CD14-positive monocyte (primary cell): ENCODE results near the gene CDC37. TPM values are rescaled to one million over a fixed set of nuclear protein-coding genes. Genes with fewer than 3 reads are reported as not detected.

Source experiments
- DNase-seq, 3 donors: peaks; one replicate each; pipeline ENCODE4 v3.0.0-alpha.2; 2011 to 2022
- H2AFZ ChIP-seq: 2 replicates; pipeline ENCODE4 v1.6.0; 2012; ENCODE audit warnings: mild to moderate bottlenecking, low read depth, low read length, inconsistent platforms; ENCODE audit not compliant: insufficient read depth, poor library complexity, severe bottlenecking
- H3K27ac ChIP-seq, 2 donors: 1 replicate in 1 of 2; 2 replicates in 1 of 2; pipeline ENCODE4 v1.5.1; 2012 to 2013; ENCODE audit warnings: low read length in 2 of 2, control low read depth in 1 of 2, inconsistent platforms in 1 of 2, low read depth in 1 of 2, mild to moderate bottlenecking in 1 of 2
- H3K27me3 ChIP-seq, 2 donors: one replicate each; pipeline versions ENCODE4 v1.6.0 to v1.6.1; 2011 to 2013; ENCODE audit warnings: low read length in 2 of 2; ENCODE audit not compliant: control insufficient read depth in 2 of 2, insufficient read depth in 2 of 2
- H3K36me3 ChIP-seq, 2 donors: replicated peaks in 1 of 2; 1 replicate in 1 of 2; 2 replicates in 1 of 2; pipeline versions ENCODE4 v1.5.1 to v1.6.1; 2012 to 2013; ENCODE audit warnings: low read length in 2 of 2, control low read depth in 1 of 2, inconsistent platforms in 1 of 2, mild to moderate bottlenecking in 1 of 2; ENCODE audit not compliant: insufficient read depth in 2 of 2, control insufficient read depth in 1 of 2
- H3K4me1 ChIP-seq, 2 donors: 1 replicate in 1 of 2; 2 replicates in 1 of 2; pipeline versions ENCODE4 v1.5.1 to v1.6.1; 2012 to 2013; ENCODE audit warnings: low read length in 2 of 2, control low read depth in 1 of 2, inconsistent platforms in 1 of 2, mild to moderate bottlenecking in 1 of 2, moderate library complexity in 1 of 2; ENCODE audit not compliant: insufficient read depth in 2 of 2, control insufficient read depth in 1 of 2
- H3K4me2 ChIP-seq: replicated peaks from 2 replicates; pipeline ENCODE3; 2012; ENCODE audit warnings: low read length, moderate library complexity, mild to moderate bottlenecking; ENCODE audit not compliant: poor library complexity, severe bottlenecking; ENCODE audit errors: extremely low read depth
- H3K4me3 ChIP-seq, 3 experiments: fragments of 200-600 bp in 1 of 3; sonication (generic) in 1 of 3; replicated peaks in 1 of 3; 1 replicate in 2 of 3; 2 replicates in 1 of 3; pipeline ENCODE4 v1.5.1; 2011 to 2013; ENCODE audit warnings: low read length in 3 of 3, mild to moderate bottlenecking in 3 of 3, control low read depth in 2 of 3, low read depth in 2 of 3, inconsistent platforms in 1 of 3, moderate library complexity in 1 of 3
- H3K79me2 ChIP-seq: 2 replicates; pipeline ENCODE4 v1.6.0; 2012; ENCODE audit warnings: mild to moderate bottlenecking, control low read depth, inconsistent platforms, low read length, moderate library complexity; ENCODE audit not compliant: insufficient read depth
- H3K9ac ChIP-seq: 2 replicates; pipeline ENCODE4 v1.6.0; 2017; ENCODE audit warnings: low read length, mild to moderate bottlenecking; ENCODE audit not compliant: insufficient read depth, poor library complexity, severe bottlenecking
- H3K9me3 ChIP-seq, 2 donors: replicated peaks in 1 of 2; 1 replicate in 1 of 2; 2 replicates in 1 of 2; pipeline versions ENCODE4 v1.5.1 to v1.6.1; 2012 to 2013; ENCODE audit warnings: low read length in 2 of 2, control low read depth in 1 of 2; ENCODE audit not compliant: control insufficient read depth in 1 of 2, insufficient read depth in 1 of 2
- H4K20me1 ChIP-seq: 2 replicates; pipeline ENCODE4 v1.6.0; 2012; ENCODE audit warnings: mild to moderate bottlenecking, low read length, control low read depth, moderate library complexity; ENCODE audit not compliant: insufficient read depth
- H3K27ac Mint-ChIP-seq, 7 donors: one replicate each; pipeline ENCODE4 v1.8.0; 2020; ENCODE audit warnings: mild to moderate bottlenecking in 7 of 7, mixed read lengths in 7 of 7, moderate library complexity in 6 of 7, inconsistent platforms in 2 of 7
- H3K27me3 Mint-ChIP-seq, 3 donors: one replicate each; pipeline ENCODE4 v1.8.0; 2021 to 2022; ENCODE audit warnings: low read depth in 3 of 3, mild to moderate bottlenecking in 3 of 3, mixed read lengths in 3 of 3, moderate library complexity in 3 of 3, inconsistent platforms in 1 of 3
- H3K36me3 Mint-ChIP-seq, 2 donors: one replicate each; pipeline ENCODE4 v1.8.0; 2020; ENCODE audit warnings: mixed read lengths in 2 of 2, inconsistent platforms in 1 of 2, mild to moderate bottlenecking in 1 of 2
- H3K4me1 Mint-ChIP-seq: one replicate; pipeline ENCODE4 v1.8.0; 2020; ENCODE audit warnings: mild to moderate bottlenecking, mixed read lengths
- H3K4me3 Mint-ChIP-seq, 2 donors: one replicate each; pipeline ENCODE4 v1.8.0; 2020; ENCODE audit warnings: mild to moderate bottlenecking in 2 of 2, mixed read lengths in 2 of 2, moderate library complexity in 1 of 2
- H3K9me3 Mint-ChIP-seq, 7 donors: one replicate each; pipeline ENCODE4 v1.8.0; 2020 to 2022; ENCODE audit warnings: mixed read lengths in 7 of 7, mild to moderate bottlenecking in 6 of 7, moderate library complexity in 6 of 7, inconsistent platforms in 2 of 7
- CTCF ChIP-seq: fragments of 200-600 bp; IDR thresholded peaks from one replicate; pipeline ENCODE4 v1.8.0; 2022; ENCODE audit warnings: antibody characterized with exemption, mild to moderate bottlenecking
- WGBS: methylation state at CpG from one replicate; pipeline ENCODE4 v1.1.5; 2013; ENCODE audit warnings: missing lambda C conversion rate; ENCODE audit not compliant: insufficient coverage; 5-methylcytosine and 5-hydroxymethylcytosine counted together
- intact Hi-C, 2 donors: fragments of 100-400 bp; cut with micrococcal nuclease; formaldehyde crosslinking; loops; one replicate each; pipeline versions ENCODE4 v1.15.0 to v1.15.1; 2023
- polyA plus RNA-seq, 3 donors: library from polyadenylated mRNA; depleted of rRNA in 1 of 3; unstranded in 2 of 3; stranded (reverse) in 1 of 3; fragments of 300-500 nt in 2 of 3; fragments of >200 nt in 1 of 3; fragmentation: Illumina TruSeq in 2 of 3; gene quantifications; 1 replicate in 2 of 3; 2 replicates in 1 of 3; pipeline ENCODE4 v1.2.3, GENCODE V29; 2012 to 2021

CDC37 gene
- polyA plus RNA-seq, 3 donors, result 49.3 to 575 (median 54.9) TPM

GRCh38 chr19:10418485-10419199 lies 15.3 kb upstream of the CDC37 start:
- H3K27me3 ChIP-seq, result peaks cover 41 to 68% of the 10 kb centered on the region in 2 donors
- H3K27me3 Mint-ChIP-seq, result peaks cover 60 to 78% (median 73%) of the 10 kb centered on the region in 3 donors
- peak overlapping the region in 1 of 2 donors; percentile 87 for H3K4me3 Mint-ChIP-seq

GRCh38 chr19:10418235-10418484 lies 14.8 kb upstream of the CDC37 start:
- Mint-ChIP-seq H3K9me3 (peaks cover 0 to 40% (median 32%) of the 10 kb centered on the region in 7 donors), H3K27me3 (peaks cover 60 to 74% (median 68%) of the 10 kb centered on the region in 3 donors), H3K4me3 (peak overlapping the region in 1 of 2 donors; percentile 87), H3K36me3 (peaks cover 21 to 29% of the 10 kb centered on the region in 2 donors), H3K4me1 (peaks cover 60% of the 10 kb centered on the region), H3K27ac (peak overlapping the region in 5 of 7 donors; percentile 46 to 85 (median 73))
- H3K36me3 ChIP-seq, result no peaks in the 10 kb centered on the region
- no peaks in the 10 kb centered on the region for H4K20me1 ChIP-seq
- H3K9ac ChIP-seq, result no peak overlapping the region
- no peak overlapping the region for H2AFZ ChIP-seq
- intact Hi-C loops, result loop anchor here in 1 of 2 donors (2.0 kb wide), 1 partner anchor 17 kb away; no protein-coding TSS in a partner anchor
- 0% methylated on average over 2 of the region's 3 CpGs for whole genome bisulfite sequencing
- no peak overlapping the region for H3K4me3 ChIP-seq
- H3K4me1 ChIP-seq, result peaks cover 60 to 75% of the 10 kb centered on the region in 2 donors
- H3K27ac ChIP-seq, result peak overlapping the region in 1 of 2 donors; percentile 23
- H3K27me3 ChIP-seq, result peaks cover 41 to 68% of the 10 kb centered on the region in 2 donors
- H3K9me3 ChIP-seq, result peaks cover 8 to 12% of the 10 kb centered on the region in 2 donors
- DNase-seq, result peak in 1 of 3 donors; percentile 9
- no peaks in the 10 kb centered on the region for H3K79me2 ChIP-seq
- no peak for TF ChIP-seq CTCF
- no peak overlapping the region for H3K4me2 ChIP-seq

More at GRCh38 chr19:10418485-10419199, 15.3 kb upstream of the CDC37 start:
- peak in 1 of 3 donors; percentile 36 for DNase-seq
- Histone ChIP-seq H2AFZ (no peak overlapping the region), H4K20me1 (no peaks in the 10 kb centered on the region), H3K4me1 (peaks cover 64 to 80% of the 10 kb centered on the region in 2 donors), H3K4me3 (peak overlapping the region in 1 of 3 experiments; percentile 35), H3K9ac (no peak overlapping the region), H3K36me3 (no peaks in the 10 kb centered on the region), H3K27ac (no peak overlapping the region), H3K4me2 (peak overlapping the region; percentile 23), H3K79me2 (no peaks in the 10 kb centered on the region), H3K9me3 (peaks cover 8 to 12% of the 10 kb centered on the region in 2 donors)
- Mint-ChIP-seq H3K36me3 (peaks cover 21 to 32% of the 10 kb centered on the region in 2 donors), H3K9me3 (peaks cover 0 to 40% (median 32%) of the 10 kb centered on the region in 7 donors), H3K27ac (peak overlapping the region in 5 of 7 donors; percentile 46 to 85 (median 73)), H3K4me1 (peaks cover 65% of the 10 kb centered on the region)
- intact Hi-C loops, result loop anchor here in 1 of 2 donors (2.0 kb wide), 1 partner anchor 16 kb away; no protein-coding TSS in a partner anchor
- 6% methylated on average over 6 of the region's 32 CpGs for WGBS
- TF ChIP-seq CTCF, result no peak
